IMR-90 (cell line): ENCODE measurements around the gene TBC1D22A. TPM values are rescaled to one million over a fixed set of nuclear protein-coding genes. Genes with fewer than 3 reads are reported as not detected.

Experiments
- ATAC-seq: fragments of 200-7000 bp; cut with Tn5 transposase; 2 replicates; pipeline ENCODE4 v1.9.1; 2020; ENCODE audit warnings: low read depth, mild to moderate bottlenecking, moderate library complexity
- BruUV-seq: library from RNA; stranded (reverse); fragments of 400-500 nt; replicated peaks from 2 replicates; lab custom pipeline; 2021; lab: Mats Ljungman, UMichigan
- CTCF ChIA-PET: fragments of 300-600 bp; formaldehyde crosslinking; extraction: SDS; loops from one replicate; lab custom pipeline; 2021; ENCODE audit warnings: antibody characterized with exemption; lab: Yijun Ruan, JAX
- POLR2A ChIA-PET: fragments of 300-600 bp; sonication (Branson Sonifier 250); formaldehyde crosslinking; loops from one replicate; lab custom pipeline; 2022; ENCODE audit warnings: antibody characterized with exemption; ENCODE audit not compliant: unreplicated experiment; lab: Charles Lee
- DNase-seq: peaks from one replicate; pipeline ENCODE4 v3.0.0; 2013
- H2AFZ ChIP-seq: replicated peaks from 2 replicates; pipeline ENCODE3; 2013; ENCODE audit warnings: low read length, mild to moderate bottlenecking; ENCODE audit not compliant: poor library complexity
- H2AK5ac ChIP-seq: 2 replicates; pipeline ENCODE4 v1.6.1; 2013; ENCODE audit warnings: low read depth, low read length, inconsistent platforms
- H2AK9ac ChIP-seq: replicated peaks from 2 replicates; pipeline ENCODE3; 2013; ENCODE audit warnings: mild to moderate bottlenecking, low read depth, low read length, moderate library complexity; ENCODE audit not compliant: poor library complexity
- H2BK120ac ChIP-seq: 2 replicates; pipeline ENCODE4 v1.6.1; 2013; ENCODE audit warnings: low read depth, low read length, inconsistent platforms
- H2BK15ac ChIP-seq: 3 replicates; pipeline ENCODE4 v1.6.1; 2013; ENCODE audit warnings: low read depth, low read length, inconsistent platforms
- H2BK20ac ChIP-seq: 2 replicates; pipeline ENCODE4 v1.6.1; 2013; ENCODE audit warnings: low read depth, mild to moderate bottlenecking, inconsistent platforms, low read length, moderate library complexity
- H2BK5ac ChIP-seq: 2 replicates; pipeline ENCODE4 v1.6.1; 2013; ENCODE audit warnings: mild to moderate bottlenecking, low read depth, low read length, inconsistent platforms; ENCODE audit not compliant: poor library complexity, severe bottlenecking
- H3K14ac ChIP-seq: replicated peaks from 2 replicates; pipeline ENCODE4 v1.6.1; 2013; ENCODE audit warnings: low read depth, low read length, inconsistent platforms
- H3K18ac ChIP-seq: 2 replicates; pipeline ENCODE4 v1.6.1; 2013; ENCODE audit warnings: low read depth, low read length, control low read depth
- H3K23ac ChIP-seq: 2 replicates; pipeline ENCODE4 v1.6.1; 2013; ENCODE audit warnings: low read depth, low read length, inconsistent platforms
- H3K27ac ChIP-seq: 2 replicates; pipeline ENCODE4 v1.5.1; 2013; ENCODE audit warnings: mild to moderate bottlenecking, control low read depth, low read length; ENCODE audit not compliant: insufficient read depth
- H3K27me3 ChIP-seq: 2 replicates; pipeline ENCODE4 v1.6.1; 2013; ENCODE audit warnings: low read length; ENCODE audit not compliant: control insufficient read depth, insufficient read depth
- H3K36me3 ChIP-seq: 2 replicates; pipeline ENCODE4 v1.6.1; 2013; ENCODE audit warnings: low read length, mixed read lengths; ENCODE audit not compliant: control insufficient read depth, insufficient read depth
- H3K4ac ChIP-seq: 2 replicates; pipeline ENCODE4 v1.6.1; 2013; ENCODE audit warnings: low read depth, low read length, inconsistent platforms
- H3K4me1 ChIP-seq: 2 replicates; pipeline ENCODE4 v1.6.1; 2013; ENCODE audit warnings: low read length, mixed read lengths; ENCODE audit not compliant: control insufficient read depth, insufficient read depth
- H3K4me2 ChIP-seq: 2 replicates; pipeline ENCODE4 v1.6.1; 2013; ENCODE audit warnings: low read depth, mild to moderate bottlenecking, control low read depth, low read length, moderate library complexity
- H3K4me3 ChIP-seq: 2 replicates; pipeline ENCODE4 v1.5.1; 2013; ENCODE audit warnings: low read depth, mild to moderate bottlenecking, control low read depth, low read length, moderate library complexity; ENCODE audit not compliant: insufficient read depth
- H3K56ac ChIP-seq: 2 replicates; pipeline ENCODE4 v1.6.1; 2013; ENCODE audit warnings: low read length, inconsistent platforms; ENCODE audit not compliant: insufficient read depth; ENCODE audit errors: extremely low read depth
- H3K79me1 ChIP-seq, 2 experiments: 2 replicates each; pipeline ENCODE4 v1.6.1; 2013; ENCODE audit warnings: low read length in 2 of 2, inconsistent platforms in 1 of 2, low read depth in 1 of 2
- H3K9ac ChIP-seq: 2 replicates; pipeline ENCODE4 v1.6.1; 2013; ENCODE audit warnings: low read depth, low read length, control low read depth
- H3K9me1 ChIP-seq: 2 replicates; pipeline ENCODE4 v1.6.1; 2013; ENCODE audit warnings: low read length, inconsistent platforms; ENCODE audit not compliant: insufficient read depth
- H3K9me3 ChIP-seq: 2 replicates; pipeline ENCODE4 v1.6.1; 2013; ENCODE audit warnings: low read length; ENCODE audit not compliant: control insufficient read depth, insufficient read depth
- H4K20me1 ChIP-seq: 2 replicates; pipeline ENCODE4 v1.6.1; 2013; ENCODE audit warnings: low read length, inconsistent platforms; ENCODE audit not compliant: insufficient read depth
- H4K5ac ChIP-seq: 2 replicates; pipeline ENCODE4 v1.6.1; 2013; ENCODE audit warnings: mild to moderate bottlenecking, low read depth, low read length, control low read depth
- H4K8ac ChIP-seq, 2 experiments: 2 replicates each; pipeline ENCODE4 v1.6.1; 2013; ENCODE audit warnings: low read depth in 2 of 2, low read length in 2 of 2, control low read depth in 1 of 2, inconsistent platforms in 1 of 2
- H4K91ac ChIP-seq: 2 replicates; pipeline ENCODE4 v1.6.1; 2013; ENCODE audit warnings: low read depth, low read length, inconsistent platforms; ENCODE audit not compliant: insufficient read depth
- BHLHE40 ChIP-seq: fragments of 150-350 bp; IDR thresholded peaks from 2 replicates; pipeline ENCODE4 v1.6.1; 2016; ENCODE audit warnings: mild to moderate bottlenecking, low read depth, low read length
- CEBPB ChIP-seq: IDR thresholded peaks from 2 replicates; pipeline ENCODE4 v1.6.1; 2012; ENCODE audit warnings: low read depth, low read length, improper control_type of control experiment
- CHD1 ChIP-seq: IDR thresholded peaks from 2 replicates; pipeline ENCODE4 v1.6.1; 2012; ENCODE audit warnings: low read depth, low read length, improper control_type of control experiment
- ELK1 ChIP-seq: fragments of 150-350 bp; IDR thresholded peaks from 2 replicates; pipeline ENCODE4 v1.6.1; 2016; ENCODE audit warnings: low read depth, mild to moderate bottlenecking, low read length, moderate library complexity, borderline replicate concordance
- FOS ChIP-seq: fragments of 150-350 bp; IDR thresholded peaks from 2 replicates; pipeline ENCODE4 v1.6.1; 2016; ENCODE audit warnings: low read depth, low read length
- MAFK ChIP-seq: IDR thresholded peaks from 2 replicates; pipeline ENCODE4 v1.6.1; 2012; ENCODE audit warnings: low read depth, low read length, improper control_type of control experiment
- MAZ ChIP-seq: IDR thresholded peaks from 2 replicates; pipeline ENCODE4 v1.6.1; 2012; ENCODE audit warnings: low read depth, mild to moderate bottlenecking, low read length, improper control_type of control experiment, moderate library complexity, borderline replicate concordance
- MXI1 ChIP-seq: IDR thresholded peaks from 2 replicates; pipeline ENCODE4 v1.6.1; 2012; ENCODE audit warnings: low read depth, mild to moderate bottlenecking, low read length, moderate library complexity, borderline replicate concordance
- NFE2L2 ChIP-seq: fragments of 150-350 bp; IDR thresholded peaks from 2 replicates; pipeline ENCODE4 v1.6.1; 2016; ENCODE audit warnings: low read depth, mild to moderate bottlenecking, low read length
- POLR2A ChIP-seq: IDR thresholded peaks from 2 replicates; pipeline ENCODE4 v1.6.1; 2012; ENCODE audit warnings: mild to moderate bottlenecking, low read depth, low read length
- RAD21 ChIP-seq: IDR thresholded peaks from 2 replicates; pipeline ENCODE4 v1.6.1; 2012; ENCODE audit warnings: low read length, improper control_type of control experiment
- RCOR1 ChIP-seq: IDR thresholded peaks from 2 replicates; pipeline ENCODE4 v1.6.1; 2012; ENCODE audit warnings: mild to moderate bottlenecking, low read length, improper control_type of control experiment; ENCODE audit not compliant: insufficient replicate concordance
- RFX5 ChIP-seq: IDR thresholded peaks from 2 replicates; pipeline ENCODE4 v1.8.0; 2012; ENCODE audit warnings: low read depth, mild to moderate bottlenecking, low read length, moderate library complexity
- SMC3 ChIP-seq: fragments of 150-350 bp; IDR thresholded peaks from 2 replicates; pipeline ENCODE4 v1.6.1; 2016; ENCODE audit warnings: low read depth, mild to moderate bottlenecking, antibody characterized with exemption, low read length, moderate library complexity
- USF2 ChIP-seq: fragments of 150-350 bp; IDR thresholded peaks from 2 replicates; pipeline ENCODE4 v1.6.1; 2017; ENCODE audit warnings: mild to moderate bottlenecking, antibody characterized with exemption, low read length, low read depth
- WGBS, 2 experiments: methylation state at CpG; one replicate each; pipeline versions ENCODE4 v1.1.5 to v1.1.7; 2013; ENCODE audit warnings: missing lambda C conversion rate in 2 of 2; ENCODE audit not compliant: insufficient read length in 1 of 2; ENCODE audit errors: extremely low coverage in 2 of 2; 5-methylcytosine and 5-hydroxymethylcytosine counted together
- dilution Hi-C: fragments of 300-500 bp; cut with HindIII; formaldehyde crosslinking; loops from one replicate; pipeline ENCODE4 v1.14.3; 2018; ENCODE audit warnings: low sequenced_read_pairs; ENCODE audit not compliant: unreplicated experiment
- in situ Hi-C: fragments of 300-500 bp; cut with MboI; formaldehyde crosslinking; loops from 3 replicates; pipeline ENCODE4 v1.14.3; 2019; ENCODE audit warnings: low sequenced_read_pairs, inconsistent platforms, mixed read lengths
- intact Hi-C: fragments of 100-400 bp; cut with micrococcal nuclease; formaldehyde crosslinking; loops from 2 replicates; pipeline ENCODE4 v1.10.0; 2022
- polyA plus RNA-seq, 3 experiments: library from polyadenylated mRNA; depleted of rRNA; stranded (reverse); fragments of >200 nt; gene quantifications; 2 replicates each; pipeline ENCODE4 v1.2.3, GENCODE V29; 2012; ENCODE audit warnings: low replicate concordance in 1 of 3
- total RNA-seq: library from RNA; depleted of rRNA; stranded (reverse); fragments of >200 nt; gene quantifications from 2 replicates; pipeline ENCODE4 v1.2.3, GENCODE V29; 2012
- TF ChIP-seq, protein P1 (sequence below): conservative IDR thresholded peaks from 2 replicates; pipeline ENCODE4 v1.5.1; 2012; ENCODE audit warnings: mild to moderate bottlenecking, low read depth, low read length, improper control_type of control experiment

The TBC1D22A gene
- total and polyA plus RNA-seq, 2 of the 4 experiments (the other 2 are of a cell fraction), result 9.0 to 16.7 TPM

DNA sequence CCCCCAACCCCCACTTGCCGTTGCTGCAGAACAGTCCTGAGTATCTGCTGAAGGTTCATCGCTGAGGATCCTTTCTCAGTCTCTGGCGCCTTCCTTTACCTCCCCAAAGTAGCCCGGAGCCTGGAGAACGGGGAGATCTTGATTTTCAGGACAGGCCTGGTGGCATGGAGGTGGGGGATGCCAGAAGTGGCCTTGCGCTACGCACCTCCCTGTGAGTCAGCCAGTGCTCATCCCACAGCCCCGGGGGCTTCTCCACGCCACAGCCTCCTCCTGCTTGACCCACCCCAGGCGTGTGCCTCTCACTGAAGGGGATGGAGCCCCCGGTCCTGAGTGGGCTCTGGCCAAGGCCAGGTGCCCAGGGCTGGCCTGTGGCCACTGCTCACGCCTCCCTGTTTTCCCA lies 339.6 kb downstream of the TBC1D22A start:
- no peak overlapping the region for H4K91ac ChIP-seq
- no peak overlapping the region for H2BK20ac ChIP-seq
- H3K79me1 ChIP-seq, result no peaks in the 10 kb centered on the region; a peak in 1 of 4 replicates
- H3K4me2 ChIP-seq, result no peak overlapping the region
- H3K56ac ChIP-seq, result no peak overlapping the region
- no peak overlapping the region for H3K4ac ChIP-seq
- POLR2A ChIA-PET, result no interaction called here
- H2AFZ ChIP-seq, result no peak overlapping the region
- H3K36me3 ChIP-seq, result no peaks in the 10 kb centered on the region; the same call in 1 of the 2 replicates
- H3K23ac ChIP-seq, result no peak overlapping the region
- H4K20me1 ChIP-seq, result no peaks in the 10 kb centered on the region
- no TSS peak for BruUV-seq
- H3K4me1 ChIP-seq, result peaks cover 4% of the 10 kb centered on the region
- H2AK5ac ChIP-seq, result no peak overlapping the region
- H2BK5ac ChIP-seq, result no peak overlapping the region
- no peaks in the 10 kb centered on the region for H3K27me3 ChIP-seq
- H3K27ac ChIP-seq, result no peak overlapping the region
- no peak overlapping the region for H3K18ac ChIP-seq
- no peak for TF ChIP-seq USF2
- TF ChIP-seq SMC3, result no peak
- no peak for TF ChIP-seq NFE2L2
- no peak for TF ChIP-seq BHLHE40
- TF ChIP-seq ELK1, result no peak
- no peak for TF ChIP-seq RAD21
- no peak for TF ChIP-seq CEBPB
- TF ChIP-seq CHD1, result no peak
- TF ChIP-seq POLR2A, result no peak
- TF ChIP-seq FOS, result no peak
- no peak for TF ChIP-seq MAFK
- TF ChIP-seq MXI1, result no peak
- TF ChIP-seq, protein P1, sequence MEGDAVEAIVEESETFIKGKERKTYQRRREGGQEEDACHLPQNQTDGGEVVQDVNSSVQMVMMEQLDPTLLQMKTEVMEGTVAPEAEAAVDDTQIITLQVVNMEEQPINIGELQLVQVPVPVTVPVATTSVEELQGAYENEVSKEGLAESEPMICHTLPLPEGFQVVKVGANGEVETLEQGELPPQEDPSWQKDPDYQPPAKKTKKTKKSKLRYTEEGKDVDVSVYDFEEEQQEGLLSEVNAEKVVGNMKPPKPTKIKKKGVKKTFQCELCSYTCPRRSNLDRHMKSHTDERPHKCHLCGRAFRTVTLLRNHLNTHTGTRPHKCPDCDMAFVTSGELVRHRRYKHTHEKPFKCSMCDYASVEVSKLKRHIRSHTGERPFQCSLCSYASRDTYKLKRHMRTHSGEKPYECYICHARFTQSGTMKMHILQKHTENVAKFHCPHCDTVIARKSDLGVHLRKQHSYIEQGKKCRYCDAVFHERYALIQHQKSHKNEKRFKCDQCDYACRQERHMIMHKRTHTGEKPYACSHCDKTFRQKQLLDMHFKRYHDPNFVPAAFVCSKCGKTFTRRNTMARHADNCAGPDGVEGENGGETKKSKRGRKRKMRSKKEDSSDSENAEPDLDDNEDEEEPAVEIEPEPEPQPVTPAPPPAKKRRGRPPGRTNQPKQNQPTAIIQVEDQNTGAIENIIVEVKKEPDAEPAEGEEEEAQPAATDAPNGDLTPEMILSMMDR, result no peak
- no peak for TF ChIP-seq RCOR1
- no peak for TF ChIP-seq RFX5
- no peak for TF ChIP-seq MAZ
- H4K5ac ChIP-seq, result no peak overlapping the region
- no peak overlapping the region for H4K8ac ChIP-seq
- no peak overlapping the region for H2AK9ac ChIP-seq
- intact Hi-C loops, result no loop called here
- H2BK120ac ChIP-seq, result no peak overlapping the region
- no peak for ATAC-seq
- no peaks in the 10 kb centered on the region; the same call in 1 of the 2 replicates for H3K9me1 ChIP-seq
- H3K9ac ChIP-seq, result no peak overlapping the region
- no CpG with 5 or more reads among the region's 12 CpGs for WGBS, 2 experiments
- H3K9me3 ChIP-seq, result no peaks in the 10 kb centered on the region
- H3K4me3 ChIP-seq, result no peak overlapping the region
- H3K14ac ChIP-seq, result no peak overlapping the region
- CTCF ChIA-PET, result no interaction called here
- in situ Hi-C loops, result no loop called here
- dilution Hi-C loops, result no loop called here
- no peak for DNase-seq
- no peak overlapping the region for H2BK15ac ChIP-seq
